Vagina (tissue), 2 donors: ENCODE measurements around the gene ZGRF1. TPM values are rescaled to one million over a fixed set of nuclear protein-coding genes. Genes with fewer than 3 reads are reported as not detected.

Source experiments
- DNase-seq, 2 donors: peaks; one replicate each; pipeline ENCODE4 v3.0.0-alpha.2; 2017; ENCODE audit errors: extremely low spot score in 2 of 2
- H3K27ac ChIP-seq: fragments of 200-600 bp; sonication (generic); one replicate; pipeline ENCODE4 v1.5.1; 2019
- H3K27me3 ChIP-seq: fragments of 200-600 bp; sonication (generic); one replicate; pipeline ENCODE4 v1.5.1; 2019
- H3K36me3 ChIP-seq, 2 donors: fragments of 200-600 bp; sonication (generic); one replicate each; pipeline ENCODE4 v1.5.1; 2017 to 2019
- H3K4me1 ChIP-seq: fragments of 200-600 bp; sonication (generic); one replicate; pipeline ENCODE4 v1.5.1; 2019
- H3K4me3 ChIP-seq, 2 donors: fragments of 200-600 bp; sonication (generic); 1 replicate in 1 of 2; 2 replicates in 1 of 2; pipeline ENCODE4 v1.5.1; 2016 to 2019
- H3K9me3 ChIP-seq: fragments of 200-600 bp; sonication (generic); one replicate; pipeline ENCODE4 v1.5.1; 2019
- POLR2A ChIP-seq, 2 donors: fragments of 450-650 bp; IDR thresholded peaks; one replicate each; pipeline ENCODE4 v1.6.1; 2017; ENCODE audit warnings: antibody characterized with exemption in 2 of 2, mild to moderate bottlenecking in 2 of 2, moderate library complexity in 2 of 2
- POLR2AphosphoS5 ChIP-seq, 2 donors: sonication (generic); formaldehyde crosslinking; IDR thresholded peaks; one replicate each; pipeline ENCODE4 v1.9.0; 2017; ENCODE audit warnings: antibody characterized with exemption in 2 of 2, mild to moderate bottlenecking in 2 of 2, low read depth in 1 of 2; ENCODE audit not compliant: insufficient read depth in 1 of 2
- intact Hi-C: fragments of 100-400 bp; cut with DNase I; formaldehyde crosslinking; loops from one replicate; pipeline ENCODE4 v1.15.1; 2023
- total RNA-seq: library from RNA; depleted of rRNA; stranded (reverse); fragments of >200 nt; gene quantifications from one replicate; pipeline ENCODE4 v1.2.3, GENCODE V29; 2016
- TF ChIP-seq, protein P1 (sequence below), 3 experiments: fragments of 450-650 bp in 2 of 3; fragments of 200-600 bp in 1 of 3; sonication (generic) in 1 of 3; IDR thresholded peaks; one replicate each; pipeline ENCODE4 v1.5.1; 2017 to 2019; ENCODE audit warnings: antibody characterized with exemption in 3 of 3, mild to moderate bottlenecking in 2 of 3, moderate library complexity in 2 of 3

The ZGRF1 gene, protein sequence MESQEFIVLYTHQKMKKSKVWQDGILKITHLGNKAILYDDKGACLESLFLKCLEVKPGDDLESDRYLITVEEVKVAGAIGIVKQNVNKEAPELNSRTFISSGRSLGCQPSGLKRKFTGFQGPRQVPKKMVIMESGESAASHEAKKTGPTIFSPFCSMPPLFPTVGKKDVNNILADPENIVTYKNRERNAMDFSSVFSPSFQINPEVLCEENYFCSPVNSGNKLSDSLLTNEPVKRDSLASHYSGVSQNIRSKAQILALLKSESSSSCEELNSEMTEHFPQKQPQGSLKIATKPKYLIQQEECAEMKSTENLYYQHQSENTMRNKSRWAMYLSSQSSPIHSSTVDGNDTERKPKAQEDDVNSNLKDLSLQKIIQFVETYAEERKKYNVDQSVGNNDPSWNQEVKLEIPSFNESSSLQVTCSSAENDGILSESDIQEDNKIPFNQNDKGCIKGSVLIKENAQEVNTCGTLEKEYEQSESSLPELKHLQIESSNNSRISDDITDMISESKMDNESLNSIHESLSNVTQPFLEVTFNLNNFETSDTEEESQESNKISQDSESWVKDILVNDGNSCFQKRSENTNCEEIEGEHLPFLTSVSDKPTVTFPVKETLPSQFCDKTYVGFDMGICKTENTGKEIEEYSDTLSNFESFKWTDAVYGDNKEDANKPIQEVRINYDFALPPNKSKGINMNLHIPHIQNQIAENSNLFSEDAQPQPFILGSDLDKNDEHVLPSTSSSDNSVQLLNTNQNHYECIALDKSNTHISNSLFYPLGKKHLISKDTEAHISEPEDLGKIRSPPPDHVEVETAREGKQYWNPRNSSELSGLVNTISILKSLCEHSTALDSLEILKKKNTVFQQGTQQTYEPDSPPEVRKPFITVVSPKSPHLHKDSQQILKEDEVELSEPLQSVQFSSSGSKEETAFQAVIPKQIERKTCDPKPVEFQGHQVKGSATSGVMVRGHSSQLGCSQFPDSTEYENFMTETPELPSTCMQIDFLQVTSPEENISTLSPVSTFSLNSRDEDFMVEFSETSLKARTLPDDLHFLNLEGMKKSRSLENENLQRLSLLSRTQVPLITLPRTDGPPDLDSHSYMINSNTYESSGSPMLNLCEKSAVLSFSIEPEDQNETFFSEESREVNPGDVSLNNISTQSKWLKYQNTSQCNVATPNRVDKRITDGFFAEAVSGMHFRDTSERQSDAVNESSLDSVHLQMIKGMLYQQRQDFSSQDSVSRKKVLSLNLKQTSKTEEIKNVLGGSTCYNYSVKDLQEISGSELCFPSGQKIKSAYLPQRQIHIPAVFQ (N-terminal part only)
- 5.6 TPM for total RNA-seq

DNA sequence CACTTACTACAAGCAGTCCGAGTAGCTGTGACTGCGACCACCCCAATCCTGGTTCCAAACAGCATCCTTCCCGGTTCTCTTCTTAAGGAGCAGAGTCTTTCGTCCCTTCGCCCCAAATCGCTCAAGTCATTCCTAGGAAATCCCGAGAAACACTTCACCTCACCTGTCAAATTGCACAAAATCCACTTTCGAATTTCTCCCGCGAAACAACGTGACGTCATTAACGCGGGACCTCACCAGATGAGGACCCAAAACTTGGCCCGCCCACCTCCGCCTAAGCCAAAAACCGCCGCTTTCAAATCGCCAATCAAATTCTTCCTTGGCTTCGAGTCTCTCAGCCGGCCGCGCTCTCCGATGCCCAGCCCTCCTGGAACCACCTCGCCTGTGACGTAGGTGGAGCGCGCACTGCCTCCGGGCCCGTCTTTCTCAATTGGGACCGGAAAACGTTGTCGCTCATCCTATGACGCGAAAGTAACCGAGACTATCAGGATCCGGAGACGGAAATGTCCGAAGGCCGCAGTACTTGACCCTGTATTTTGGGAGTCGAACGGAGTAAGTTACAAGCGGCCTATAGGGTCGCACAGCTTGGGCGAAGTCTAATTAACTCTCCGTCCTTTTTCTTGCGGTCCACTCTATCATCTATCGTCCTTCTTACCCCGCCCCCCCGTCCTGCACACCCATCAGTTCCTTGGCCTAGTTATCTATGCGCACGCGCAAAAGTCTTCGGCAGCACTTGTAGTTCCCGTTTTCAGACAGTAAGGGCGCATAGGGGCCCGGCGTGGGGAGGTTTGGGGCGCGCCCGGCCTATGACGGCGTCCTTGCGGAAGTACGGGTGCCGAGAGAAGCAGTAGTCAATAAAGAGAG is at the start of gene ZGRF1, which contains the start of gene LARP7:
Gene ZGRF1 (minus strand): TSS at position 222 of the 864 bp plus-strand sequence. CDS start 3,733 bp downstream, outside the sequence.
Gene LARP7 (plus strand): TSS at position 456 of the 864 bp plus-strand sequence. CDS start 7,527 bp downstream, outside the sequence.
- intact Hi-C loops: no loop called here
- no peaks in the 10 kb centered on the region for H3K9me3 ChIP-seq

DNA sequence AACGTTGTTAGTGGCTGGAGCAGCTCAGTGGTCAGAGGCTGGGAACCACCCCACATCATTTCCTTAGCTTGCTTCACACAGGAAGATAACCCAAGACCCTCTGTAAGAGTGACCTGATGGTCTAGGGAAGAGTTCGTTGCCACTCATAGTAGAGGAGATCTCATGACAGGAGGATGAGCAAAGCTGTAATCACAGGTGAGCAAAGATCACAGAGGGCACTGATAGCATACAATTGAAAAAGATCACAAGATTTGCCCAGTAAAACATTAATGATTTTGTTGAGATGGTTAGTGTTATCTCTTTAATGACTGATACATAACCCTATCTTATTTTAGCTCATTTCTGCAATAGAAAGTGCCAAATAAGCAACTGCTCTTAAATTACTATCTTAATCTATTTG is 44.3 kb upstream of the ZGRF1 start:
- no peaks in the 10 kb centered on the region for H3K27me3 ChIP-seq
- H3K4me3 ChIP-seq: no peak overlapping the region
- intact Hi-C loops: no loop called here
- H3K9me3 ChIP-seq: no peaks in the 10 kb centered on the region
- no peak overlapping the region for H3K27ac ChIP-seq
- DNase-seq: no peak
- H3K4me1 ChIP-seq: no peaks in the 10 kb centered on the region
- no peaks in the 10 kb centered on the region for H3K36me3 ChIP-seq
- TF ChIP-seq POLR2AphosphoS5 (IDR thresholded peaks at IDR 0.05; ENCODE audit: insufficient read depth in 1 of 2, low read depth in 1 of 2): no peak
- no peak for TF ChIP-seq POLR2A (IDR thresholded peaks at IDR 0.05)
- TF ChIP-seq, protein P1, sequence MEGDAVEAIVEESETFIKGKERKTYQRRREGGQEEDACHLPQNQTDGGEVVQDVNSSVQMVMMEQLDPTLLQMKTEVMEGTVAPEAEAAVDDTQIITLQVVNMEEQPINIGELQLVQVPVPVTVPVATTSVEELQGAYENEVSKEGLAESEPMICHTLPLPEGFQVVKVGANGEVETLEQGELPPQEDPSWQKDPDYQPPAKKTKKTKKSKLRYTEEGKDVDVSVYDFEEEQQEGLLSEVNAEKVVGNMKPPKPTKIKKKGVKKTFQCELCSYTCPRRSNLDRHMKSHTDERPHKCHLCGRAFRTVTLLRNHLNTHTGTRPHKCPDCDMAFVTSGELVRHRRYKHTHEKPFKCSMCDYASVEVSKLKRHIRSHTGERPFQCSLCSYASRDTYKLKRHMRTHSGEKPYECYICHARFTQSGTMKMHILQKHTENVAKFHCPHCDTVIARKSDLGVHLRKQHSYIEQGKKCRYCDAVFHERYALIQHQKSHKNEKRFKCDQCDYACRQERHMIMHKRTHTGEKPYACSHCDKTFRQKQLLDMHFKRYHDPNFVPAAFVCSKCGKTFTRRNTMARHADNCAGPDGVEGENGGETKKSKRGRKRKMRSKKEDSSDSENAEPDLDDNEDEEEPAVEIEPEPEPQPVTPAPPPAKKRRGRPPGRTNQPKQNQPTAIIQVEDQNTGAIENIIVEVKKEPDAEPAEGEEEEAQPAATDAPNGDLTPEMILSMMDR (IDR thresholded peaks at IDR 0.05): no peak

More for the DNA sequence above, at the start of gene ZGRF1, which contains the start of gene LARP7:
- peak; percentile 98 to 100 for DNase-seq
- Histone ChIP-seq H3K4me3 (peak within 1 kb of the TSS; percentile 59 to 61), H3K27ac (peak within 1 kb of the TSS; percentile 98), H3K27me3 (no peaks in the 10 kb centered on the region), H3K36me3 (no peaks in the 10 kb centered on the region), H3K4me1 (peaks cover 19% of the 10 kb centered on the region)
- TF ChIP-seq, protein P1 (IDR thresholded peaks at IDR 0.05): peak; percentile 70 to 97 (median 90)
- no peak for TF ChIP-seq POLR2A (IDR thresholded peaks at IDR 0.05)
- TF ChIP-seq POLR2AphosphoS5 (IDR thresholded peaks at IDR 0.05; ENCODE audit: insufficient read depth in 1 of 2, low read depth in 1 of 2): peak; percentile 84 to 86

DNA sequence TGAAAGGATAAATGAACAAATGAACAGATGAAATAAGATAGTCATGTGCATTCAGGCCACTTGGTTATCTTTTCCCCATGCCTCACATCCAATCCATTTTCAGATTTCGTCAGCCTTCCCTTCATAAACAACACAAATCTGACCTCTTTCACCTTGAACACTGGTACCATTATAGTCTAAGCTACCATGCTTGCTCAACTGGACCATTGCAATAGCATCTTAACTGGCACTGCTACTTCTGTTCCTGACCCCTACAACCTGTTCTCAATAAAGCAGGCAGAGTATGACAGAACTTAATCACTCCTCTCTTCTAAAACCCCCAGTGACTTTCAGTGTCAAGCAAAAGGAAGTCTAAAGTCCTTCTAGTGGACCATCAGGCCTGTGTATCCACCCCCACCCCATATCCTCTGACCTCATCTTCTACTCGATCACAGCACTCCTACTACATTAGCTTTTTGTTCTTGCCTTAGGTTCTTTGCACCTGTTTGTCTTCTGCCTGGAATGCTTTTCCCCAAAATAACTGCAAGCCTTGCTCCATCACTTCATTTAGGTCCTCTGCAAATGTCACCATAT is 40.9 kb upstream of the ZGRF1 start:
- intact Hi-C loops: no loop called here

More for the DNA sequence above, 40.9 kb upstream of the ZGRF1 start:
- Histone ChIP-seq H3K9me3 (no peaks in the 10 kb centered on the region), H3K4me3 (no peak overlapping the region), H3K27me3 (no peaks in the 10 kb centered on the region), H3K4me1 (no peaks in the 10 kb centered on the region), H3K27ac (no peak overlapping the region), H3K36me3 (no peaks in the 10 kb centered on the region)
- DNase-seq: no peak
- TF ChIP-seq, protein P1 (IDR thresholded peaks at IDR 0.05): no peak
- TF ChIP-seq POLR2AphosphoS5 (IDR thresholded peaks at IDR 0.05; ENCODE audit: insufficient read depth in 1 of 2, low read depth in 1 of 2): no peak
- TF ChIP-seq POLR2A (IDR thresholded peaks at IDR 0.05): no peak
